ENCODE results near the gene TUBB1.

The TUBB1 gene

GRCh38 chr20:59046862-59047261 is 27.6 kb downstream of the TUBB1 start:
- no peak for DNase-seq

DNA sequence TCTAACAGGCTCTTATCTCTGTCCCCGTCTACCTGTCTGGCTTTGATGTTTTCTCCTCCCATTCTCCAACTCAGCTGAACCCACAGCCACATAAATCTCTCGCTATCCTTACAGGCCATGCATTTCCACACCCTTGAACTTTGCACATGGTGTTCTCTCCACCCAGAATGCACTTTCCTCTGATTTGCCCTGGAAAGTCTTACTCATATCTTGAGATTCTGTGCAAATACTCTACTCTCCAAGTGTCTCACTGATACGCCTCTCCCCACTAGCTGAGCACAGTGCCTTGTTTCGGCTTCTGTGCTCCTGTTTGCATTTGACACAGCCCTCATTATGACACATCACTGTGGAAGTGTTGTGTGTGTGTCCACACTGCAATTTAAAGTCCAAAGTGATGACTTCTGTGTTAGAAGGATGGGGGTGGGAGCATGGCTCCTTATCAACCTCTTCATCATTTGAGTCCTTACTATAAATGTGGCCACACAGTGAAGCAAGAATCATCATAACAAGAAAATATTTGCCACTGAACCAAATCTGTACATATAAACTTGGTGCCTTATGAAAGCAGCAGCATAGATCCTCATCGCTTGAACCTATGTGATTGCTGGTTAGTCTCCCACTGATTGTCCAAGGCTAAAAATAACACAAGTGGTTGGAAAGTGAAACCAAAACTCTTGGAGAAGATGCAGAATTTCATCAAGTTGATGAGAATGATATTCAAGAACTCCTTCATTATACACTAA is 28.9 kb downstream of the TUBB1 start:
- DNase-seq, result no peak

DNA sequence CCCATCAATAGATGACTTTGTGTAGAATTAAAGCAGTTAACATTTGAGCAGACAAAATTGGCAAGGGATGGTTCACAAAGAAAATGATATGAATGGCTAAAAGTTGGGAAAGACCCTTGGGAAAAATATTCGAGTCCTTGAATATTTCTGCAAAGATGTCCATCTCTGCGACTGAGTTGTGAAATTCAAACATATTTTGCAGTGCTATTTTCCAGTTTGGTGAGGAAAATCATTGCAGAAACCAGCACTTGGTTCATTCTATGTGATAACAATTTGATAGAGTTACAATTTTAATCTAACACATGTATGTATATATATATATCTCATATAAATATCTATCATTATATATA is 29.4 kb downstream of the TUBB1 start:
- no peak for DNase-seq

DNA sequence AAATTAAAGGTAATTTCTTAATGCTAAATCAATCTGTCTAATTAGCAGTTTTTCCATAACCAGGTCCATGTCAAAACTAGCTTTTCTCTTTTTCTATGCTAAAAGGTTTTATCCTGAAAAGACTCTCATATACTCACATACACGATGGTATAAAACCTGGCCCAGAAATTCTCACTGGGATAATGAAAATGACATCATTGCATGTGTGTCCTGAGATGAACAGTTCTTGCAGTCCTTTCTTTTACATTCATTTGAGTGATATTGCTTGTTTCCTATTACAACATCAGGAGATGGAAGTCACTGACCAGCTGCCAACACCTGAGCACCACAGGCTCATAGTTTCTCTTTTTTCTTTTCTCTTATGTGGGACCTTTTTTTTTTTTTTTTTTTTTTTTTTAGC is 31.2 kb downstream of the TUBB1 start:
- no peak for DNase-seq

DNA sequence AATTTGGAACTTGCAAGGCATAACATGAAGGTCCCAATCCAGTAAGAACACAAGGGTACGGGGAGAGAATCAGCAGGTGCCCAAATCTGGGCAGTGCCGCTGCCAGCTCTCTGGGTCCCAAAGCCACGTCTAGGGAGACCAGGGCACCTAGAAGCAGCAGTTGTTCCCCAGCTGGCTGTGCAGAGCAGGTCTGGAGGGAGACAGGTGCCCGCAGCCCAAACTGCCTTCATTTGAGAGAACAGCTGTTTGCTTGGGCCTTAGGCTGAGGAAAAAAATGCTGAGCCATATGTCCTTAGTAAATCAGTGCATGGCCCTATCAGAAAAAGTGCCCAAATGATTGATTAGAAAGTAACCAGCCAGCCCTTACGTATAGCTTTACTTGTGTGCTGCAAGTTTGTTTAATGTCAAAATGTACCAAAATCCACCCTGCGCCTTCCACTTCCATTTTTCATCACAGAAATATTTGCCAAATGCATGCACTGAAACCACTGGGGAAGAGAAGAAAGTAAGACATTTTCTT is 32.5 kb downstream of the TUBB1 start:
- no peak for DNase-seq

DNA sequence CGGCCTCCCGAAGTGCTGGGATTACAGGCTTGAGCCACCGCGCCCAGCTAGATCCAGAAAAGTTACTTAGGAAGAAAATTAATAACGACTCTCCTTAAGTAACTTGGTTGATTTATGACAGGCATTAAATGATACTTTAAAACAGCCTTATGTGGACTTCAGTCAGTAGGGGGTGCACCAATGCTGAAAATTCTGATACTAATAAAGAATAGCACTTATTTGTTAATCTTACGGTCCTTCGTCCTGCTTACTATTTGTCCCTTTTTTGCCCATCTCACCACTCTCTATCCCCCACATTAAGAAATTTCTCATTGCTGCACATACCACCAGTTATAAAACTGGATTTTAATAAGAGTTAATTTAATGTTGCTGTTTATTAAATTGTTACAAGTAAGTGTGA is 36.1 kb downstream of the TUBB1 start:
- no peak for DNase-seq

DNA sequence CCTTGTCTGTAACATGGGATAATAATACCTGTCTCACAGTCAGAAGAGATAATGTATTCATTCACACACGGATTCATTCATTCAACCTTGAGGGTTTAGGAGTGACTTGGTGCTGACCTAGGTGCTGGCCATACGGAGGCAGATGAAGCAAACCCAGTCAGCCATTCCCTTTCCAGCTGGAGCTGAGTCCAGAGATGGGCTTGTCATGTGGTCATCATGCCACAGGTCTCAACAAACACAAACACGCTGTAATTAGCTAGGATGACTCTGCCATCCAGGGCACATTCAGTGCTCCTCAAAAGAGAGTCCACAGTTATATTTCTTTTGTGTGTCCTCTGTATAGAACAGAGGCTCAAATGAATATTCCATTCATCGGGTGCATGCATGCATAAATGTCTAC is 42.9 kb downstream of the TUBB1 start:
- no peak for DNase-seq

- DNase-seq, result no peak
Observed at GRCh38 chr20:59063358-59064213, 44.4 kb downstream of the TUBB1 start.

- no peak for DNase-seq
Observed at GRCh38 chr20:59064214-59064722, 45.0 kb downstream of the TUBB1 start.

DNA sequence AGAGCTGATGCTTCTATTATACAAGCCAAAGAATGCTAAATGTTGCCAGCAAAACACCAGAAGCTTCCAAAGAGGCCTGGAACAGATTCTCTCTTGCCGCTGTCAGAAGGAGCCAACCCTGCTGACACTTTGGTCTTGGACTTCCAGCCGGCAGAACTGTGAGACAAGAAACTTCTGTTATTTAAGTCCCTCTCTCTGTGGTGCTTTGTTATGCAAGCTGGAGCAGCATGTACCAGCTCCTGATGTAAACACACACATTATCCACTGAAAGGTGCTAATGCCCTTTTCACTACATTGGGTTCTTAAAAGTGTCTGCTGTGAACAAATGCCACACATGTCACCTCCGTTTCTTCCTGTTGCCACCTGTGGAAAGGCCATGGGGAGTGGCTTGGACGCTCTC is 49.3 kb downstream of the TUBB1 start:
- no peak for DNase-seq

- no peak for DNase-seq
Observed at GRCh38 chr20:59069026-59069425, 49.8 kb downstream of the TUBB1 start.

DNA sequence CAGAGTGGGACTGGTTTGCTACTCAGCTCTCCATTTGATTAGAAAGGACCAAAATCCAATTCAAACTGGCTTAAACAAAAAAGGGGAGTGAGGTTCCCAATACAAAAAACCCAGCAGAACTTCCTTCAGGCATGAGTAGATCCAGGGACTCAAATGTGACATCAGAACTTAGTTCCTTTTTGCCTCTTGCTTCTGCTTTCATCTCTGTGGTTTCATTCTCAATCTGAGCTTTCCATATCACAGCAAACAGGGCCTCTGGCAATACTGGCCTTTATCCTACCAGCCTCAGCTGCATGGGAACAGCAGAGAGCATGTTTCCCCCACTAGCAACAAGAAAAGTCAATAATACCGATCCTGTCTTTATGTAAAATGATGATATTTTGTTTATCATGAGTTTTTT is 52.0 kb downstream of the TUBB1 start:
- no peak for DNase-seq

DNA sequence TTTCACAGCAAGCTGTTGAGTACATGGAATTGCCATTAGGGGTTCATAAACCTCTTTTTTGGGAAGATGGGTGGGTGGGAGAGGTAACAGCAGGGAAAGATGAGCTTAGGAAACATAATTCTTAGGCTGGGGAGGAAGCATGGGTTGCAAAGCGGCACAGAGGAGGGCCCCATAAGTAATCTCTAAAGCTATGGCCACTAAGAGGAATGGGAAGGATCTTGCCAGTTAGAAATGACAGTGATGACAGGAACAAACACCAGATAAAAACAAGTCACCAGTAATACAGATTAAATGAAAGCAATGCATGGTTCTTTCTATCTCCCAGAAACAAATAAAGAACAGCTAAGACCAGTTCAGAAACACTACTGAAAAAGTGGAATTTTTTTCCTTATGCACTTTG is 54.4 kb downstream of the TUBB1 start:
- DNase-seq, result no peak

DNA sequence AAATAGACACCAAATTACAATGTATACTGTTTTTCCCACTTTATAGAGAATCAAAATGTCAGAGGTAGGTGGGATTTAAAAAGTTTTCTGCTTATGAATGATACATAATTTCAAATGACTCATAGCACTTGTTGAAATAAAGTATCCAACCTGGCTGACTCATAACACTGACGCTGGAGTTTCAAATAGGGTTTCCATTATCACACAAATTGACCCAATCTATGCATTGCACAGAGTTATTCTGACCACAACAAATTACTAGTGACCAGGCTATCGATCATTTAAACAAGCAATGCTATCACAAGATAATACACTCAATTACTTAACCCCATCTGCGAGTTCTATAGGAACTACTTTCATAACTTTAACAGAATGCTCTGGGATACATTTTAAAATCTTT is 55.2 kb downstream of the TUBB1 start:
- no peak for DNase-seq

DNA sequence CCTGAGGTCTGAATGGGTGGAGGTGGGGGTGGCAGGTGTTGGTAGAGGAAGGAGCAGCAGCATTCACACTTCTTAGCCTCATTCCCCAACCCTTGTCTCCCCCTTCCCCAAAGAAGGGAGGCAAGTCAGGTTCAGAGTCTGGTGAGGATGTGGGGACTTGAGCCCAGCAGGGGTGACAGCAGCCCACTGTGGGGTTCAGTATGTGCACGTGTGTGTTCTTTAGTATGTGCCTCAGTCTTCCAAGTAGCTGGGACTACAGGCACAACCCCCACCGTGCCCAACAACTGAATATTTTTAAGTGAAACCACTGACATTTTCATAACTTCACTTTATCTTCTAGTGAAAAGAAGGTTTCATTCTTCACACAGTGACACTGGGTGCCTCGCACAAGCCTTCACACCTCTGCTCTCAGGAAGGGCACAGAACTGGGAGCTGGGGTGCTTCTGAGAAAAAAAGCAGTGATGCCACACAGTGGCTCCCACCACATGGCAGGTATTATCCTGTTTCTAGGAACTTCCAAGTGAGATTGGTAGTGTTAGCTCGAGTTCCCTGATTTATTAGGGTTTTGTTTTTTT is 56.8 kb downstream of the TUBB1 start:
- DNase-seq, result no peak
